Psoas muscle (tissue), 8 donors: Measurements from ENCODE around the gene WEE2. TPM values are rescaled to one million over a fixed set of nuclear protein-coding genes. Genes with fewer than 3 reads are reported as not detected.

ENCODE experiments used
- ATAC-seq, 4 donors: fragments of 200-7000 bp; cut with Tn5 transposase; one replicate each; pipeline ENCODE4 v1.9.1; 2020; ENCODE audit warnings: moderate library complexity in 3 of 4, mild to moderate bottlenecking in 2 of 4
- DNase-seq, 2 donors: peaks; one replicate each; pipeline ENCODE4 v3.0.0-alpha.2; 2020
- H3K27ac ChIP-seq: fragments of 200-600 bp; one replicate; pipeline ENCODE4 v1.8.0; 2022
- H3K27me3 ChIP-seq, 3 donors: fragments of 200-600 bp in 1 of 3; one replicate each; pipeline versions ENCODE4 v1.6.1 to v1.8.0; 2013 to 2022; ENCODE audit warnings: low read length in 2 of 3, mild to moderate bottlenecking in 2 of 3, moderate library complexity in 1 of 3; ENCODE audit not compliant: insufficient read depth in 3 of 3
- H3K36me3 ChIP-seq, 2 donors: fragments of 200-600 bp in 1 of 2; one replicate each; pipeline versions ENCODE4 v1.6.1 to v1.8.0; 2013 to 2022; ENCODE audit warnings: low read depth in 1 of 2, mild to moderate bottlenecking in 1 of 2, moderate library complexity in 1 of 2; ENCODE audit not compliant: insufficient read depth in 1 of 2
- H3K4me1 ChIP-seq: fragments of 200-600 bp; one replicate; pipeline ENCODE4 v1.8.0; 2022
- H3K4me3 ChIP-seq: fragments of 200-600 bp; one replicate; pipeline ENCODE4 v1.8.0; 2022; ENCODE audit warnings: mild to moderate bottlenecking
- H3K9me3 ChIP-seq: fragments of 200-600 bp; one replicate; pipeline ENCODE4 v1.8.0; 2022
- WGBS, 3 donors: extraction: QIAGEN DNeasy Blood & Tissue Kit; methylation state at CpG; one replicate each; pipeline versions ENCODE4 v1.1.6 to v1.1.7; 2013; 5-methylcytosine and 5-hydroxymethylcytosine counted together
- intact Hi-C, 2 donors: fragments of 100-400 bp; cut with DNase I; formaldehyde crosslinking; loops; one replicate each; pipeline versions ENCODE4 v1.11.0 to v1.14.2; 2022
- polyA plus RNA-seq, 3 donors: library from polyadenylated mRNA; stranded (reverse); fragments of 200-250 nt; gene quantifications; one replicate each; pipeline ENCODE4 v1.2.3, GENCODE V29; 2013
- total RNA-seq, 4 donors: library from RNA; stranded (reverse); fragmentation: NEBNext Ultra II Directional in 2 of 4; extraction: Animal tissue kit (Norgen Biotek cat#: 25700) in 2 of 4; gene quantifications; one replicate each; pipeline versions ENCODE4 v1.2.1 to v1.2.4, GENCODE V29; 2021 to 2023
- TF ChIP-seq, protein P1 (sequence below): fragments of 200-600 bp; IDR thresholded peaks from one replicate; pipeline ENCODE4 v1.8.0; 2022; ENCODE audit warnings: antibody characterized with exemption
- donor health status: healthy with polysubstance abuse.
- donor health status: DM: no; HTN: no; CAD: no; lungs with moderate emphysema.
- donor health status: Bipolar disorder and iron deficiency.
- donor health status: healthy.
- donor health status: DM: yes; HTN: yes; CAD: no.
- donor health status: DM: no; HTN: no; CAD: no.
- donor health status: DM: no; HTN: no; CAD: no.
- donor health status: DM: yes; HTN: yes; CAD: no.

Gene WEE2
- total and polyA plus RNA-seq, 7 donors: not detected

DNA sequence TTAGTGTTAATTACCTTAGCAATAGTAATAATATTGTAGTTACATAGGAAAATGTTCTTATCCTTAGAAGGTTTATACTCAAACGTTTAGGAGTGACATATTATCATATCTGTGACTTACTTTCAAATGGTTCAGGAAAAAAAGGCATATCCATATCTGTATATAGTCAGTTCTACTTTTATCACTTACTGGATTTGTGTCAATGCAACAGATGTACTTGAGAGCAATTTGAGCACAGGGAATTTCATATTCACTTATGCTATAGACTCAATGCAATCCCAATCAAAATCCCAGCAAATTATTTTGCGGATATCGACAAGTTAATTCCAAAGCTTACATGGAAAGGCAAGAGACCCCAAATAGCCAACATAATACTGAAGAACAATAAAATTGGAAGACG lies 16.2 kb upstream of the WEE2 start:
- WGBS, 3 donors: 90 to 92% (median 91%) methylated on average over 4 of the region's 4 CpGs
- intact Hi-C loops: no loop called here
- no peaks in the 10 kb centered on the region for H3K9me3 ChIP-seq
- TF ChIP-seq, protein P1, sequence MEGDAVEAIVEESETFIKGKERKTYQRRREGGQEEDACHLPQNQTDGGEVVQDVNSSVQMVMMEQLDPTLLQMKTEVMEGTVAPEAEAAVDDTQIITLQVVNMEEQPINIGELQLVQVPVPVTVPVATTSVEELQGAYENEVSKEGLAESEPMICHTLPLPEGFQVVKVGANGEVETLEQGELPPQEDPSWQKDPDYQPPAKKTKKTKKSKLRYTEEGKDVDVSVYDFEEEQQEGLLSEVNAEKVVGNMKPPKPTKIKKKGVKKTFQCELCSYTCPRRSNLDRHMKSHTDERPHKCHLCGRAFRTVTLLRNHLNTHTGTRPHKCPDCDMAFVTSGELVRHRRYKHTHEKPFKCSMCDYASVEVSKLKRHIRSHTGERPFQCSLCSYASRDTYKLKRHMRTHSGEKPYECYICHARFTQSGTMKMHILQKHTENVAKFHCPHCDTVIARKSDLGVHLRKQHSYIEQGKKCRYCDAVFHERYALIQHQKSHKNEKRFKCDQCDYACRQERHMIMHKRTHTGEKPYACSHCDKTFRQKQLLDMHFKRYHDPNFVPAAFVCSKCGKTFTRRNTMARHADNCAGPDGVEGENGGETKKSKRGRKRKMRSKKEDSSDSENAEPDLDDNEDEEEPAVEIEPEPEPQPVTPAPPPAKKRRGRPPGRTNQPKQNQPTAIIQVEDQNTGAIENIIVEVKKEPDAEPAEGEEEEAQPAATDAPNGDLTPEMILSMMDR: no peak
- no peak for DNase-seq
- no peak overlapping the region for H3K27ac ChIP-seq
- no peak for ATAC-seq
- no peak overlapping the region for H3K4me3 ChIP-seq
- H3K36me3 ChIP-seq: no peaks in the 10 kb centered on the region
- H3K4me1 ChIP-seq: no peaks in the 10 kb centered on the region
- H3K27me3 ChIP-seq: no peaks in the 10 kb centered on the region

- DNase-seq (no peak), ATAC-seq (no peak)
- no peaks in the 10 kb centered on the region for H3K4me1 ChIP-seq
- no peaks in the 10 kb centered on the region for H3K27me3 ChIP-seq
- no peak overlapping the region for H3K4me3 ChIP-seq
- H3K9me3 ChIP-seq: no peaks in the 10 kb centered on the region
- WGBS, 3 donors: 87 to 94% (median 89%) methylated on average over 3 of the region's 3 CpGs
- no peak overlapping the region for H3K27ac ChIP-seq
- TF ChIP-seq, protein P1: no peak
- H3K36me3 ChIP-seq: no peaks in the 10 kb centered on the region
- intact Hi-C loops: no loop called here
Measured at GRCh38 chr7:141693082-141693481, 15.1 kb upstream of the WEE2 start.

DNA sequence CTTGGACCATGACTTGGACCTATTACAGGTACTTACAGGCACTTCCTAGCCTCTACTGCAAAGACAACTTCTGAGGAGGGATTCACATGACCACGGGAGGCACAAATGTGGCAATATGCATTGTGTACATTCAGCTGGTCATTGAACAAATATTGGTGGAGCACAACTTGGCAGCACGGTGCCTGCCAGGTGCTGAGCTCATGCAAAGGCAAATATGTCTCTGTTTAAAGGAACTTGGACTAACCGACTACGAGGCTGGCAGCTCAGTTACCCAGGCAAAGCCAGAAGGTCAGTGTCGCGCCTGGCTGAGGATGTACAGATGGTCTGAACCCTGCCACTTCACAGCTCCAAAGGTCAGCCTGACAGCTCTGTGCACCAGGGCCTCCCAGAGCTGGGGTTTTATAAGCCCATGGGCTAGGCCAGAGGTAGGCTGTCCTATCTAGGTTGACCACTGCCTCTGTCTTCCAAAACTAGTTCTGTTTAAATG lies 12.3 kb upstream of the WEE2 start:
- H3K9me3 ChIP-seq: no peaks in the 10 kb centered on the region
- 55 to 71% (median 59%) methylated on average over 6 of the region's 6 CpGs for WGBS, 3 donors
- no peaks in the 10 kb centered on the region for H3K36me3 ChIP-seq
- TF ChIP-seq, protein P1: no peak
- H3K27me3 ChIP-seq: no peaks in the 10 kb centered on the region
- no peak for ATAC-seq
- no peak overlapping the region for H3K4me3 ChIP-seq
- no peaks in the 10 kb centered on the region for H3K4me1 ChIP-seq
- H3K27ac ChIP-seq: no peak overlapping the region
- intact Hi-C loops: no loop called here
- DNase-seq: no peak

- intact Hi-C loops: no loop called here
- no peak overlapping the region for H3K27ac ChIP-seq
- no peak for DNase-seq
- no peaks in the 10 kb centered on the region for H3K36me3 ChIP-seq
- H3K9me3 ChIP-seq: no peaks in the 10 kb centered on the region
- ATAC-seq: no peak
- no peaks in the 10 kb centered on the region for H3K4me1 ChIP-seq
- no peak overlapping the region for H3K4me3 ChIP-seq
- WGBS, 3 donors: 38 to 45% (median 39%) methylated on average over 2 of the region's 2 CpGs
- TF ChIP-seq, protein P1: no peak
- H3K27me3 ChIP-seq: no peaks in the 10 kb centered on the region
Measured at GRCh38 chr7:141696348-141696747, 11.8 kb upstream of the WEE2 start.

DNA sequence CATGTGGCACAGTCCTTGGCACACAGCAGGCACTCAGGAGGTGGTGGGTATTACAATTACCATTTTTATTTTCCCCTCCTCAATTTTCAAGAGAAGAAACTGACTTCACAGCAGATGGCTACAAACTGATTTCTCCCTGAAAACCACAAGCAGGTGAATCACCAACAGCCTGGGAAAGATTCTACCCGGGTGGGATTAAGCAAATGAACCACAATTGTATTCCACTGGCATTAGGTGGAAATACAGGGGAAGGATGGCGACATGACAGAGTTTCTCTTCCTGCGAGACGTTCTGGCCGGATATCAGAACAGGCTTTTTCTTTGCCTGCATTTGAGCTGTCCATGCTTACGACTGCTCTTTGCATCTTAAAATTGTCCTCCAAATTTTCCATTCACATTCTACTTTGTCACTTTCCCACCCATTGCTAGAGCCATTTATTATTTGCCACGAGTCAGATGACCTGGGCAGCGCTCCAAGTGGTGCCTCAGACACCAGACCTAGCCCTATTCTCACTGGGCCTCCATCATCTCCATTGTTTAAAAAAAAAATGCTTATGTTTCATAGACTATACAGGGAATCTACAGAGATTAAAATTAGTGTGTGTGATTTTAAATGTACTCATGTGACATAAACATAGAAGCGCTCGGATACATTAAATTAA lies 10.8 kb upstream of the WEE2 start:
- WGBS, 3 donors: 71 to 75% (median 74%) methylated on average over 10 of the region's 10 CpGs
- no peak overlapping the region for H3K4me3 ChIP-seq
- H3K9me3 ChIP-seq: no peaks in the 10 kb centered on the region
- intact Hi-C loops: no loop called here
- H3K27me3 ChIP-seq: no peaks in the 10 kb centered on the region
- TF ChIP-seq, protein P1: no peak
- no peaks in the 10 kb centered on the region for H3K36me3 ChIP-seq
- ATAC-seq (no peak), DNase-seq (no peak)
- peaks cover under 1% of the 10 kb centered on the region for H3K4me1 ChIP-seq
- H3K27ac ChIP-seq: no peak overlapping the region
